Endodermal cell (in vitro differentiated cells): ENCODE data around the gene PRKG2. TPM values are rescaled to one million over a fixed set of nuclear protein-coding genes. Genes with fewer than 3 reads are reported as not detected.

Experiments
- DNase-seq: peaks from one replicate; pipeline ENCODE4 v3.0.0-alpha.2; 2017
- H3K27ac ChIP-seq: 2 replicates; pipeline ENCODE4 v1.5.1; 2013; ENCODE audit warnings: mild to moderate bottlenecking, low read depth, low read length, moderate library complexity
- H3K27me3 ChIP-seq: 2 replicates; pipeline ENCODE4 v1.6.1; 2013; ENCODE audit warnings: mild to moderate bottlenecking, low read length, moderate library complexity; ENCODE audit not compliant: insufficient read depth, control insufficient read depth, poor library complexity, severe bottlenecking
- H3K36me3 ChIP-seq: 2 replicates; pipeline ENCODE4 v1.7.0; 2013; ENCODE audit warnings: mild to moderate bottlenecking, low read length, moderate library complexity; ENCODE audit not compliant: control insufficient read depth, insufficient read depth
- H3K4me1 ChIP-seq: one replicate; pipeline ENCODE4 v1.7.0; 2013; ENCODE audit warnings: low read length; ENCODE audit not compliant: control insufficient read depth, insufficient read depth
- H3K4me3 ChIP-seq: 2 replicates; pipeline ENCODE4 v1.5.1; 2013; ENCODE audit warnings: mild to moderate bottlenecking, low read length, moderate library complexity
- H3K9ac ChIP-seq: 2 replicates; pipeline ENCODE4 v1.6.1; 2013; ENCODE audit warnings: mild to moderate bottlenecking, low read length, moderate library complexity; ENCODE audit not compliant: poor library complexity, severe bottlenecking; ENCODE audit errors: extremely low read depth
- H3K9me3 ChIP-seq: 2 replicates; pipeline ENCODE4 v1.6.1; 2013; ENCODE audit warnings: mild to moderate bottlenecking, low read length, moderate library complexity; ENCODE audit not compliant: control insufficient read depth
- H3K27ac Mint-ChIP-seq: 2 replicates; pipeline ENCODE4 v1.8.0; 2020; ENCODE audit warnings: mixed read lengths
- H3K27me3 Mint-ChIP-seq: 2 replicates; pipeline ENCODE4 v1.8.0; 2021; ENCODE audit warnings: mild to moderate bottlenecking, mixed read lengths; ENCODE audit not compliant: insufficient read depth
- H3K36me3 Mint-ChIP-seq: 2 replicates; pipeline ENCODE4 v1.8.0; 2020; ENCODE audit warnings: low read depth, mixed read lengths
- H3K4me1 Mint-ChIP-seq: 2 replicates; pipeline ENCODE4 v1.8.0; 2020; ENCODE audit warnings: mixed read lengths
- H3K4me3 Mint-ChIP-seq: 2 replicates; pipeline ENCODE4 v1.8.0; 2020; ENCODE audit warnings: mild to moderate bottlenecking, moderate library complexity, mixed read lengths
- H3K9me3 Mint-ChIP-seq: 2 replicates; pipeline ENCODE4 v1.8.0; 2020; ENCODE audit warnings: mild to moderate bottlenecking, mixed read lengths
- WGBS, 2 experiments: methylation state at CpG; one replicate each; pipeline versions ENCODE4 v1.1.5 to v1.1.7; 2013; ENCODE audit warnings: missing lambda C conversion rate in 2 of 2, mixed read lengths in 1 of 2; ENCODE audit not compliant: insufficient coverage in 1 of 2, insufficient read length in 1 of 2; 5-methylcytosine and 5-hydroxymethylcytosine counted together
- total RNA-seq, 2 donors: library from RNA; stranded (reverse); fragmentation: NEBNext Ultra II Directional in 1 of 2; extraction: Animal tissue kit (Norgen Biotek cat#: 25700) in 1 of 2; gene quantifications; 2 replicates in 1 of 2; 3 replicates in 1 of 2; pipeline ENCODE4 v1.2.1, GENCODE V29; 2021
- TF ChIP-seq, protein P1 (sequence below): fragments of 200-600 bp; sonication (generic); conservative IDR thresholded peaks from 2 replicates; pipeline ENCODE4 v1.5.0; 2021; ENCODE audit warnings: antibody characterized with exemption, mild to moderate bottlenecking

PRKG2 gene
- total RNA-seq, 2 donors from 2014 or later: 1.3 to 2.4 TPM

DNA sequence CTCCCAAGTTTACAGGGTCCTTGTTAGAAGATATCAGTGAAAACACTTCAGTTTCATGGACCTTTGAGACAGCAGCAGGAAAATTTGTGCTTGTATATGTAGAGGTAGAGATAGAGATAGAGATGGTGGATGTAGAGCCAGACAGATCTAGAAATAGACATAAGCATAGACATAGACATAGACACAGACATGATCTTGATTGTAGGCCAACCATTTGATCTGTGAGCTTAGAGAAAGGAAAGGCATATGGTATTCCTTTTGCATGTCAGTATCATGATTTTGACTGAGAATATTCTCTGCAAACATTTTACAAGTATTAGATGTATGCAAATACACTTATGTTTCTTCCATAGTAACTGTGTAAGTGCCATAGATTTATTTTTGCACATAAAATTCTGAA is 65.0 kb downstream of the PRKG2 start:
- Histone ChIP-seq H3K9ac (no peak overlapping the region), H3K4me3 (no peak overlapping the region), H3K27ac (no peak overlapping the region), H3K4me1 (no peaks in the 10 kb centered on the region), H3K9me3 (no peaks in the 10 kb centered on the region), H3K36me3 (no peaks in the 10 kb centered on the region), H3K27me3 (no peaks in the 10 kb centered on the region)
- no peaks in the 10 kb centered on the region for H3K4me1 Mint-ChIP-seq
- TF ChIP-seq, protein P1, sequence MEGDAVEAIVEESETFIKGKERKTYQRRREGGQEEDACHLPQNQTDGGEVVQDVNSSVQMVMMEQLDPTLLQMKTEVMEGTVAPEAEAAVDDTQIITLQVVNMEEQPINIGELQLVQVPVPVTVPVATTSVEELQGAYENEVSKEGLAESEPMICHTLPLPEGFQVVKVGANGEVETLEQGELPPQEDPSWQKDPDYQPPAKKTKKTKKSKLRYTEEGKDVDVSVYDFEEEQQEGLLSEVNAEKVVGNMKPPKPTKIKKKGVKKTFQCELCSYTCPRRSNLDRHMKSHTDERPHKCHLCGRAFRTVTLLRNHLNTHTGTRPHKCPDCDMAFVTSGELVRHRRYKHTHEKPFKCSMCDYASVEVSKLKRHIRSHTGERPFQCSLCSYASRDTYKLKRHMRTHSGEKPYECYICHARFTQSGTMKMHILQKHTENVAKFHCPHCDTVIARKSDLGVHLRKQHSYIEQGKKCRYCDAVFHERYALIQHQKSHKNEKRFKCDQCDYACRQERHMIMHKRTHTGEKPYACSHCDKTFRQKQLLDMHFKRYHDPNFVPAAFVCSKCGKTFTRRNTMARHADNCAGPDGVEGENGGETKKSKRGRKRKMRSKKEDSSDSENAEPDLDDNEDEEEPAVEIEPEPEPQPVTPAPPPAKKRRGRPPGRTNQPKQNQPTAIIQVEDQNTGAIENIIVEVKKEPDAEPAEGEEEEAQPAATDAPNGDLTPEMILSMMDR: no peak
- peaks cover 2% of the 10 kb centered on the region for H3K36me3 Mint-ChIP-seq
- no peak for DNase-seq
- no peak overlapping the region for H3K27ac Mint-ChIP-seq
- H3K27me3 Mint-ChIP-seq: no peaks in the 10 kb centered on the region
- peaks cover 6% of the 10 kb centered on the region for H3K9me3 Mint-ChIP-seq
- no peak overlapping the region for H3K4me3 Mint-ChIP-seq

DNA sequence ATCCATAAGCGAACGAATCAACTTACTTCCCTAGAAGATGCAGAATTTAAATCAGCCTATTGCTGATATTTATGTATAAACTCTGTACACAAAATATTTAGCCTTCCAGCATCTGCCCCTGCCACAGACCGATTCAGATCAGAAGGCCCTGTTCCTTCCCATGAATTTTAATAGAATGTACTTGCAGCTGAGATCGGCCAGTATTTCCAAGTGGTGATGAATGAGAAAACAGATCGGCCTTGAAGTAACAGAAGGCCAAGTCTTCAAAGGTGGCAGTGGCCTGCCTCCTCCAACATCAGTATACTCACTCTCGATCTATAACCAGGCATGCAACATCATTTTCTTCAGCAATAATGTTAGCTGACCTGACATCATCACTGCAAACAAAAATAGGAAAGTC is 66.4 kb downstream of the PRKG2 start:
- Histone ChIP-seq H3K27ac (no peak overlapping the region), H3K36me3 (no peaks in the 10 kb centered on the region), H3K9ac (no peak overlapping the region), H3K27me3 (no peaks in the 10 kb centered on the region), H3K4me1 (no peaks in the 10 kb centered on the region), H3K4me3 (no peak overlapping the region), H3K9me3 (no peaks in the 10 kb centered on the region)
- Mint-ChIP-seq H3K9me3 (no peaks in the 10 kb centered on the region), H3K27me3 (no peaks in the 10 kb centered on the region), H3K36me3 (no peaks in the 10 kb centered on the region), H3K27ac (no peak overlapping the region), H3K4me1 (no peaks in the 10 kb centered on the region), H3K4me3 (no peak overlapping the region)
- WGBS, 2 experiments: 96 to 100% methylated on average over 2 to 6 of the region's 6 CpGs
- no peak for DNase-seq
- TF ChIP-seq, protein P1: no peak

DNA sequence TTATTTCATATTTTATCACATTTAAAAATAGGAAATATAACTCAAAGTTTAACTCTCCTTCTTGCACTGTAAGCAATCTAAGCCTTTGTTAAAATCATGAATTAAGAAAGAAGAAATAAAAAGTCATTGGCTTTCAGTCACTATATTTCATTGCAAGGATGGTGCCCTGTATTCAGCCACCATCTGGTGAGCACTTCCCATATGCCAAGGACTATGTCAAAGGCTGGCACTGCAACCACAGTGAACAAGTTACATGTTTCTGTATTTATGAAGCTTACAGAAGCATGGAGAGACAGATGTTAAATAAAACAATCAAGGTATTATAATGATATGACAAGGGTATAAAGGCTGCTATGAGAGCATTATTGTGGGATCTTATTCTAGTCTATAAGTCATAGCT is 68.6 kb downstream of the PRKG2 start:
- no peak overlapping the region for H3K4me3 Mint-ChIP-seq
- H3K4me1 Mint-ChIP-seq: no peaks in the 10 kb centered on the region
- no peaks in the 10 kb centered on the region for H3K9me3 Mint-ChIP-seq
- no peak overlapping the region for H3K9ac ChIP-seq
- DNase-seq: no peak
- TF ChIP-seq, protein P1: no peak
- no peaks in the 10 kb centered on the region for H3K9me3 ChIP-seq
- no peaks in the 10 kb centered on the region for H3K36me3 ChIP-seq
- H3K27ac ChIP-seq: no peak overlapping the region
- H3K4me3 ChIP-seq: no peak overlapping the region
- H3K27me3 ChIP-seq: no peaks in the 10 kb centered on the region
- no peaks in the 10 kb centered on the region for H3K4me1 ChIP-seq
- no peak overlapping the region for H3K27ac Mint-ChIP-seq
- no peaks in the 10 kb centered on the region for H3K27me3 Mint-ChIP-seq
- H3K36me3 Mint-ChIP-seq: no peaks in the 10 kb centered on the region
